ENCODE measurements around the gene CORO7.
"Not testable (repeated sequence)": the region's sequence is repeated elsewhere in the genome, so short reads cannot be mapped to it uniquely, and the experiment has no call there.

CORO7 gene

DNA sequence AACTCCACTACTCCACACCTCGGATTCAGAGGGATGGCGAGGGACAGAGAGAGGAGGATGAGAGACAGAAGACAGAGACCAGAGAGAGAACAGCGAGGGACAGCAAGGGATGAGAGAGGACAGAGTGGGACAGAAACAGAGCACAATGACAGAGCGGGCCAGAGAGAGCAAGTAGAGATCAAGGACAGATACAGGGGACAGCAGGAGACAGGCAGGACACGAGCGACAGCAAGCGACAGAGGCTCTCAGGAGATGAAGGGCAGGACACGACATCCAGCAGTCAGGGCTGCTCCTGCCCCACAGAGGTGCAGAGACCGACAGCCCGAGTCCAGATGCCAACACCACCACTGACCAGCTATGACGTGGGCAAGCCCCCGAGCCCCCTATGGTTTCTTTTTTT lies 14.9 kb downstream of the CORO7 start:
- no peak for DNase-seq (ENCODE audit: low spot score)

DNA sequence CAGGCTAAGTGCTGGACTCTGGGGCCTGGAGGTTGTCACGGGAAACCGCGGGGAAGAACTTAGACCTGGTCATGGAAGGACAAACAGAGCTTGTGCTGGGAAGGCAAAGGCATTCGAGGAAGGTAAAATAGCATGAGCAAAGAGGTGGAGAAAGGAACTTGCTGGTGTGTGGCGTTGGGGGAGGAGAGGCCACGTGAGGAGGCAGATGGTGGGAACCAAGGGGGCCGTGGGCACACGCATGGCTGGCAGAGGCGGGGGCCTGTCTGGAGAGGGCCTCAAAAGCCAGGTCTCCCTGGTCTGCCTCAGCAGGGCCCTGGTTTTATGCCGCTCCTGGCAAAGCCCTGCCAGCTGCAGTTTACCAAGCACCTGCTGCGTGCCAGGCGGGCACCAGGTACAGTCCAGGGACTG lies 15.3 kb downstream of the CORO7 start:
- DNase-seq (ENCODE audit: low spot score): no peak

DNA sequence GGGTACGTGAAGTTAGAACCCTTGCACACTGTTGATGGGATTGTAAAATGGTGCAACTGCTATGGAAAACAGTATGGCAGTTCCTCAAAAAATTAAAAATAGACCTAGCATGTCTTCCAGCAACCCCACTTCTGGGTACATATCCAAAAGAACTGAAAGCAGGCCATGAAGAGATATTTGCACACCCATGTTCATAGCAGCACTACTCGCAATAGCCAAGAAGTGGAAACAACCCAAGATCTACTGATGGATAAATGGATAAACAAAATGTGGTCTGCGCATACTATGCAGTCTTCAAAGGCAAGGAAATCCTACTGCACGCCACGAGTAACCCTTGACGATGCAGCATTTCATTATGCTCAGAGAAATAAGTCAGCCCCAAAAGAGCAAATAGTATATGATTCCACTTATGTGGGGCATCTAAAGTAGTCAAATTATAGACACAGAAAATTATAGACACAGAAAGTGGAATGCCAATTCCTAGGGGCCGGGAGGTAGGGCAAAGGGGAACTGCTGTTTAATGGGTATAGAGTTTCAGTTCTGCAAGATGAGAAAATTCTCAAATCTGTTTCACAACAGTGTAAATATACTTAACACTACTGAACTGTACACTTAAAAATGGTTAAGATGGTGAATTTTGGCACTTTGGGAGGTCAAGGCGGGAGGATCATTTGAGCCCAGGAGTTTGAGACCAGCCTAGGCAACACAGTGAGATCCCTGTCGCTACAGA lies 17.2 kb downstream of the CORO7 start:
- no peak for DNase-seq (ENCODE audit: low spot score)

DNA sequence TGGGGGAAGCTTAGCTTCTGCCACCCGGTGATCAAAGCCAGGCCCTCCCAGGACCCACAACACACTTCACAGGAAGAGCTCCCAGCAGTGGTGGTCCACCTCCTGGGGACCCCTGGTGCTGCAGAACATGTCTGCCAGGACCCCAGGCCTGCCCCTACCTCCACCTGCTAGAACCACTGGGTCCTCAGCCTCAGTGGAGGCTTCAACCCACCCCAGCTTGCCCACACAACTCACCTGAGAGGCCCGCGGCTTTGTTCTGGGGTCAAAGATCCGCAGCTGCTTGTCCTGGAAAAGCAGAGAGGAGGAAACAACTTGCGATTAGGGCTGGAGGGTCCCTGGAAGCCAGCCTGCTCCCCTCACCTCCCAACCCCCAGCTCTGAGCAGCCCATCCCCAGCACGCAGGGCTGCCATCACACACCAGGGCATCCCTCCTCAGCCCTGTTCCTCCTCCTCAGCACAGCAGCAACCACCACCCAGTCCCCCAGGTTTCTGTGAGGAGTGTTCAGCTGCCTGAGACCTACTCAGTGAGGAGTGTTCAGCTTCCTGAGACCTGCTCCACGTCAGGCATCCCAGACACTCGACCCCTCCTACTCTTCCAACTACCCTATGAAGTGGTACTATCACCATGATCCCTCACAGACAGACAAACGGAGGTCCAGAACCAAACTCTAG lies 21.2 kb downstream of the CORO7 start:
- no peak for DNase-seq (ENCODE audit: low spot score)

DNA sequence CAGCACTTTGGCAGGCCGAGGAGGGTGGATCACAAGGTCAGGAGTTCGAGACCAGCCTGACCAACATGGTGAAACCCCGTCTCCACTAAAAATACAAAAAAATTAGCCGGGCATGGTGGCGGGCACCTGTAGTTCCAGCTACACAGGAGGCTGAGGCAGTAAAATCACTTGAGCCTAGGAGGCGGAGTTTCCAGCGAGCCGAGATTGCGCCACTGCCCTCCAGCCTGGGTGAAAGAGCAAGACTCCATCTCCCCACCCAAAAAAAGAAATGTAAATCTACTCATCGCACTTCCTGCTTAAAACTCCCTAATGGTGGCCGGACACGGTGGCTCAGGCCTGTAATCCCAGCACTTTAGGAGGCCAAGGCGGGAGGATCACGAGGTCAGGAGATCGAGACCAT lies 22.5 kb downstream of the CORO7 start:
- not testable (repeated sequence) for DNase-seq (ENCODE audit: low spot score)

DNA sequence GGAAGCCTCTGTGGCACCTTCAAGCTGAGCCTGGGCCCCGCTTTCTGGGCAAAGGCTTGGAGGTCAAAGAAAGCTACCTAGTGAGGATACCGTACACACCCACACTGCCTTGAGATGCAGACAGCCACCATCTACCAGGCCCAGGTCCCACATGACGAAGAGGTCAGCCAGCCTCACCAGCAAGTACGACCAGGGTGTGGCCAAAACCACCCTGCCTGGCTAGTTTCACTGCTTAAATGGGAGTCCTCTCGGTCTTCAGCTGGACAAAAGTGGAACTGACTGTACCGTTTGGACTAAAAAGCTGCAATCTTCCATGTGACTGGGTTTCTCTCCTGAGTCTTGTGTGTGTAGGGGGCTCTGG lies 23.2 kb downstream of the CORO7 start:
- no peak for DNase-seq (ENCODE audit: low spot score)

DNA sequence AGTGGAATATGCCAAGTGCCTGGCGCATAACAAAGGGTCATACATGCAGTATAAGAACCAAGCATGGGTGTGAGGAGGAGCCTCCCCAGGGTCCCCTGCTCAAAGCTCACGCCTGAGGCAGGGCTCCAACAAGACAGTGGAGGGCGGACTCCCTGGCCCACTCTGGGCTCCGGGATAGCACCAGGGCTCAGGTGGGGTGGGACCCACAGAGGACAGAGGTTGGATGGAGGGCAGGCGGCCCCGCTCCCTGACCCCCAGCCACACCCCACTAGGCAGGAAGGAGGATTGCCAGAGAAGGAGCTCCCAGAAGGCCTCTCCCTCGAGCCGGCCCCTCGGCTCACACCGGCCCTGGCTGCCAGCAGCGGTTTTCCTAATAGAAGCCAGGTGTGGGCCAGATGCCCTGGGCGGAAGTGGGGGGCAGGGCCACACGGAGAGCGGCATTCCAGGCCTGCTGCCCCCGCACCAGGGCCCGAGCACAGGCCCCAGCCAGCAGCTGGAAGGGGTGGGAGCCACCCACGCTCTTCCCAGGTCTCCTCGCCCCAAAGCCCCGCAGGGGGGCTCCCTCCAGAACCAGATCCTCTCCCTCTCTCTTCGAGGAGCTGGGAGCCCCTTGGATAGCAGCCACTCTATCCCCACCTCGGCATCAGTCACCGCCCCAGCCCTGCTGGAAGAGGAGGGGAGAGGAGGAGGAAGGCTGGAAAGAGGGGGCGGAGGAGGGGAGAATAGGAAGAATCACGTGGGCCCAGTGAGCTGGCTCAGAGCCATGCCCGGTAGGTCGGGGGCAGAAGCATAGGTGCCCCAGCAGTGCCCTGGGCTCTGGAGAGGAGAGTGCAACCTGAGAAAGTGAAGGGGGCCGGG lies 23.8 kb downstream of the CORO7 start:
- DNase-seq (ENCODE audit: low spot score): no peak

DNA sequence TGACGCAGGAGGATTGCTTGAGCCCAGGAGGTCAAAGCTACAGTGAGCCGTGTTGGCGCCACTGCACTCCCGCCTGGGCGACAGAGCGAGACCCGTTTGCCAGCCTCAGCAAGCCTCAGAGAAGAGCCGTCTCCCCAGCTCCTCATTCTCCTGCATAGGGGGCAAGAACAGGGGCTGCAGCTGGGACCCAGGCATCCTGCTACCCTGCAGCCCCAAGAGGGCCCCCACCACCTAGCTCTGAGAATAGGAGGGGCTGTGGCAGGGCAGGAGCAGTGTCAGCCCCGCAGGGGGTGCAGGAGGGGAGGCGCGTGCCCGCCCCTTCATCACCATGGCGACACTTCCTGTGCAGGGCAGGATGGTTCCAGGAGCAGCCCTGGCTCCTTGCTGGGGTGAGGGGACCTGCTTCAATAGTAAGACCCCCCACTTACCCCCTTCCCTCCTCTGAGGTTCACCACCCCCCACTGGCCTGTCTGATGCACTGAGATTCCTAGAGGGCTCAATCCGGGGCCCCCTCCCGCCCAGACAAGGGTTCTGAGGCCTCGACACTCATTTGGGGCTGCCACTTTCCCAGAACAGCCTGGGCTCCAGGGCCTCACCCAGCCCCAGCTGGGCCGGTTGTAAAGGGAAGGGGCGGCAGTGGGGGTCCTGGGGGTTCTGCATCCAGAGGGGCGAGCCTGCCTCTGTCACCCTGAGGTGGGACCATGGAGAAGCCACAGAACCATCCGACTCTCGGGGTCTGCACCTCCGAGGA lies 24.6 kb downstream of the CORO7 start:
- DNase-seq (ENCODE audit: low spot score): no peak

DNA sequence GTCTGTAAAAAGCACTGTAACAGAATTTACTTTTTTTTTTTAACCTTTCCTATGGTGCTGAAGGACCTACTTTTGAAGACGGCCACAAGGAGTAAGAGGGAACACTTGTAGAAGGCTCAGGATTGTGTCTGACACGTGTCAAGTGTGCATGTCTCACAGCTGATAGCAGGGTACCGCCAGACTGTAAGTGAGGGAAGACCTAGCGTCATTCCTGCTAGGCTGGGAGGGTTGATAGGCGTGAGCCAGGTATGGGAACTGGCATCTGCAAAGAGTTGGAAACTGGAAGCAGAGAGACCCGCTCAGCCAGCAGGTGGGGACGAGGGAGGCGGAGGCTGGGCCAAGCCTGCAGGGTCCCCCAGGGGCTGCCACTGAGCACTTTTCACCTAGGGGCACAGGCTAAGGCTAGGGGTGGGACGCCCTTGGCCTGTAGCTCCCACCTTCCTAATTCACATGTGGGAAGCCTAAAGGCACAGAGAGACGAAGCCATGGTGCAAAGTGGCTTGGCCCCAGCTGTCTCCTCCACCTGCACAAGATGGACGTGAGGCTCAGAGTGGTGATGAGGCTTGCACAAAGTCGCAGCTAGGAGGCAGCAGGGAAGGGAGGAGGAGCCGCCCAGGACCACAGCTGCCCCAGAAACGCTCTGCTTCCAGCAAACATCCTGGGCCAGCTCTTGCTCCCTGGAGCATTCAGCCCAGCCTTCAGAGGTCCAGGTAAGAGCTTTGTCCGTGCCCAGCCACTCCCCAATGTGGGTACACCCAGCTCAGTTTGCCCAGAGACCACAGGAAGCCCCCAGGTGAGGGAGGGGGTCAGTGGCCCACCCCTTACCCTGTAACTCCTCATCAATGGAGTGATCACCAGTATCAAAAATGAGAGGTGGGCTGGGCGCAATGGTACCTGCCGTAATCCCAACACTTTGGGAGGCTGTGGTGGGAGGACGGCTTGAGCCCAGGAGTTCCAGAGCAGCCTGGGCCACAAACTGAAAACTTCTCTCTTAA lies 25.8 kb downstream of the CORO7 start:
- no peak for DNase-seq (ENCODE audit: low spot score)

DNA sequence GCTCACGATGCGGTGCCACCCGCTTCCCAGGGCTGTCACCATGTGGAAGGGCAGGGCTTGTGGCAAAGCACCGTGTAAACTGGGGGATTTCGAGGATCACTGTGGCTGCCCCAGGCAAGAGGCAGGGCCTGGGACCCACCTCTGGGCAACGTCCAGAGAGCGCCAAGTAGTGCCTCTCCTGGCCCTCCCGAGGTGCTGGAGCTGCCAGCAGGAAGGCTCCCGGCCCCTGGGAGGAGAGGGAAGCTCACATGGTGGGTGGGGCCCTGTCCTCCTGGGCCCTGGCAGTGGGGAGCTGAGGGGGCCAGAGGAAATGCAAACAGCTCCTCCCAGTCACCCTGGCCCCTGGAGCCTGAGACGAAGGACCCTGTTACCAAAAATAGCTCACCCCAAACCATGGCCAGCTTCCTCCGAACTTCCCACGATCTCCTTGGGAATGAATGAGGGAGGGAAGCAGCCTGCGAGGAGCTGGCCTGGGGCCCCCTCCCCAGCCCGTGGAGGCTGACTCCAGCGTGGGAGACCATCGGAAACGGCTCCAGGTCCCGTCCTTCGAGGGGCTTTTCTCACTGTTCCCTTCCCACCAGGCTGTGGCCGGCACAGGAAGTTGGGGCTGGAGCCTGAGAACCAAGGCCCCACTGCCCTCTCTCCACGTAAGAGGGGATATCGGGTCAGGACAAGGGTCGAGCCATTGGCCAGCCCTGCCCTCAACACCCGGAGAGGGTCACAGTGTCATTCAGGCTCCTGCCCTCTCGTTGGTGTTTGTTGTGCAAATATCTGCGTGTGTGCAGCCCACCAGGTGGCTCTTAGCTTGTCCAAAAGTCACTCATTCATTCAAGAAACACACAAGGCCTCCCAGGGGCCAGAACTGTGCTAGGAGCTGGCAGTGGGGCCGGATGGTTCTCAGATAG lies 27.1 kb downstream of the CORO7 start:
- no peak for DNase-seq (ENCODE audit: low spot score)

DNA sequence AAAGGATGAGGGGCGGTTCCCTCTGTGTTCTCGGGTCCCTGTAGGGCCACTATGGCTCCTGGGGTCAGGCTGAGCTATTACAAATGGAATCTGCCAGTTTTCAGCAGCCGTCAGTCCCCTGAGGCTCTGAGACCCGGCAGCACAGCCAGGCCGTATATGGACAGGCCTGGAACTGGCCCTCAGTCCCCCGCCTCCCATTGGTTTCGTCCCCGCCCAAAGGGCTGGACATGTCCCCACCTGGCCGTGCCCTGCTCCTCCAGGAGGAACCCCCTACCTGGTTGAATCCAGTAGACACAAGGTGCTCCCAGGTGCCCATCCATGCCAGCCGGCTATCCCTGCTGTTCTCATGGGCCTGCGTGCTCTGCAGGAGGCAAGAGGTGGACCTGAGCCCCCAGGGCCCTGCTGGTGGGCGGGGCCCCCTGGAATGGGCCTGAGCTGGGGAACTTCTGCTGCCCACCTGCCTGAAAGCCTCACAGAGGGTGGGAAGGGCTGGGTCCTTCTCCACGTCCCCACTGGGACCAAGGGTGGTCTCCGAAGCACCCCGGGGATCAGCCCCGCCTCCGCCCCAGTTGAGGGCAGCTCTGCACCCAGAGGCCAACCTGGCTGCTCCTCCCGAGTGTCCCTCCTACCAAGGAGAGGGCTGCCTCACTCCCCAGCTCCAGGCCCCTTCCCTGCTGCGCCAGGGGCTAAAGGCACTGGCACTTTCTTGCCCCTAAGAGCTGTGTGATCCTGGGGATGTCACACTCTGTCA lies 27.9 kb downstream of the CORO7 start:
- no peak for DNase-seq (ENCODE audit: low spot score)

DNA sequence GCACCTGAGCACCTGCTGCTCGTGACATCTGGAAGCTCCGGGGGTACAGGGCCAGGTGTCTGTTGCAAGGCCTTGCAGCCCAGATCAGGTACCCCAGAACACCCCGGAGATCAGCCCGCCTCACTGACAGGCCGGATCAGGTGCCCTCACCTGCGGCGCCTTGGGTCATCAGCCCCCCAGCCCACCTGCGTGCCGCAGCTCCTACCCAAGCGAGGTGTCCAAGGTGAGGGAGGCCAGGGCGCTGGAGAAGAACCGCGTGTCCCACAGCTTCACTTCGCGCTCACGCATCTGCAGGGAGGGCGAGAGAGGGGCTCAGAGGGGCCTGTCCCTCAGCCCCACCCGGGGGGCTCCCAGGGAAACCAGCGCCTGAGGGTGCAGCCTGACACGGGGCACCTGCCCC lies 28.6 kb downstream of the CORO7 start:
- DNase-seq (ENCODE audit: low spot score): no peak

DNA sequence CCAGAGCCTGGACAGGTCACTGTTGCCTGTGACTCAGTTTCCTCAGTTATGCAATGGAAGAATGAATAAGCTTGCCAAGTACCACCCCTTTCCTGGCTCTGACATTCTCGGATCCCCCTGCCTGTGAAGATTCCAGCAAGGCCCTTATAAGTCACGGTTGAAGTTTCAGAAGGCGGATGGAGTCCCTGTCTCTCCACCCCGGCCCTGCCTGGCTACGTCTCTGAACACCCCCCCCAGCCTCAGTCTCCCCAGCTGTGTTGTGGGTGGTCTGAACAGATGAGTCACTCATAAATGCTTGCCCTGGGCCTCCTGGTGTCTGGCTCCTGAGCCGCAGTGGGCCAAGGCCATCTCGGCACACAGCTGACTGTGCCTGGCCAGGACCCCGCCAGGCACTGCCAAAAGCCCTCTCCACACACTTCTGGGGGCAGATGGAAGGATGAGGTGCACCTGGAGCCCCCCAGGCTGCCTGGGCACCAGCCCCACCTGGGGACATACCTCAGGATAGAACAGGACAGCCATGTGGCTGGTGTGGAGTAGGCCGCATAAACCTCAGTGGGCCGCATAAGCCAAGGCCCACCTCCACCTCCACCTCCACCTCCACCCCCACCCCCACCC lies 29.3 kb downstream of the CORO7 start:
- DNase-seq (ENCODE audit: low spot score): no peak

DNA sequence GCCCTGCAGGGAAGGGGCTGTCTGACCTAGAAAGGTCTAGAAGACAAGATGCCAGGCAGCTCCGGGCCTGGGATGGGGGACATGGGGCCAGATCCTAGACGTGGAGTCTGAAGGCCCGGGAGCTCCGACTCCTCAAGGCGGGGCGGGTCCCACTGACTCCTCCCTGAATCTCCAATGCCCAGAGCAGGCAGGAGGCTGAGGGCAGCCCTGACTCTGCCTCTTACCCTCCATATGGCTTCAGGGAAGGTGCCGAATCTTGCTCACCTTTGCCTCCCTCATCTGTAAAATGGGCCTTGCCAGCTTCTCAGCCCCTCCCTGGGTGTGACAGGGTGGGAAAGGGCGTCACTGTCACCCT lies 30.0 kb downstream of the CORO7 start:
- no peak for DNase-seq (ENCODE audit: low spot score)

DNA sequence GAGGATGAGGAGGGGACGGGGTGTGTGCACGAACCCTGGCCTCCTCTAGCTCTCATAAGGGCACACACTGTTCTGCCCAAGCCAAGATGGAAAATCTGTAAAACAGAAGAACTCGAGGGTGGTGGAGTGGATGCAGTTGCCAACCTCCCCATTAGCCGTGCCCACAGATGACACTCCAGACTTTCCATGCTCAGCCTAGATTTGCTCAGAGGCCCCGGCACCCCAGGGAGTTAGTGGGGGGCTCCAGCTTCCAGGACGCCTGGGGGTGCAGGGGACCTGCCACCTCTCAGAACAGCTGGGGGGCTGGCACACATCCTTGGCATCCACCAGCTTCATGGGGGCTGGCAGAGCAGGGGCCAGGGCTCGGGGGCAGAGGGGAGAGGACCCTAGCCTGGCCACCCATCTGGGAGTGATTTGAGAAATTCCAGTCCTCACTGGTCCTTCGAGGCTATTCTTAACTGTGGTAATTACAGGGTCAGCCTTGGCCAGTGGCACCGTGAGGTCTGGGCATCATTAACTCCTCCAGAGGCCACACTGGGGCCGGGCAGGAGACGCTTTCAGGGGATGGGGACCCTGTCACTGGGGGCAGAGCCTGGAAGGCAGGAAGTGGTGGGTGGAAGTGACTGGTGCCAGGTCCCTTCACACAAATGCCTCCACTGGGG lies 30.5 kb downstream of the CORO7 start:
- DNase-seq (ENCODE audit: low spot score): no peak

DNA sequence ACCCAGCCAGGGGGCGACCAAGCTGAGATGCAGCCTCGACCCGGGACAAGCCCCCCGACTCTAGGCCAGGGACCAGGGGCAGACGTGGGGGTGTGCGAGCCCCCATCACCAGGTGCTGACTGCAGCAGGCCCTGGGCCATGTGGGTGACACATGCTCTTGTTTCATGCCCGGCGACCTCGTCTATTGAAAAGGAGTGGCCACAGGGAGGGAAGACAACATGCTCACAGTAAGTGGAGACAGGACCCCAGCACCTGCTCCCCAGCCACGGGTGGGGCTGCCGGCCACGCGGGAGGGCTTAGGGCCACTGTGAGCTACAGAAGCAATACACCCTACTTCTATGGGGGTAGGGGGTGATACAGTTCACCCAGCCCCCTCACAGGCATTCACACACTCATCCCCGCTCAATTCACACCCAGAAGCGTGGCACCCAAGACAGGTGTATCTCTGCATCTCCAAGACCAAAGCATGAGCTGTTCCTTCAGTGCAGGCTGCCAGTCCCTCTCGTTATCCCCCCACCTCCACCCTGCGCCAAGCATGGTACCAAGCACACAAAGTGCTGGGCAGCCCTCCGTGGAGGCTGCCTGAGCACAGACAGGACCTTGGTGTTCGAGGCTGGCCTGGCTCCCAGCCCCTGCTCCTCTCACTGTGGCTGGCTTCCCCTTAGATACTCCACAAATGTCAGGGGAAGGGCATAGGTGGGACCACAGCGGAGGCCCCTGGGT lies 31.2 kb downstream of the CORO7 start:
- no peak for DNase-seq (ENCODE audit: low spot score)

DNA sequence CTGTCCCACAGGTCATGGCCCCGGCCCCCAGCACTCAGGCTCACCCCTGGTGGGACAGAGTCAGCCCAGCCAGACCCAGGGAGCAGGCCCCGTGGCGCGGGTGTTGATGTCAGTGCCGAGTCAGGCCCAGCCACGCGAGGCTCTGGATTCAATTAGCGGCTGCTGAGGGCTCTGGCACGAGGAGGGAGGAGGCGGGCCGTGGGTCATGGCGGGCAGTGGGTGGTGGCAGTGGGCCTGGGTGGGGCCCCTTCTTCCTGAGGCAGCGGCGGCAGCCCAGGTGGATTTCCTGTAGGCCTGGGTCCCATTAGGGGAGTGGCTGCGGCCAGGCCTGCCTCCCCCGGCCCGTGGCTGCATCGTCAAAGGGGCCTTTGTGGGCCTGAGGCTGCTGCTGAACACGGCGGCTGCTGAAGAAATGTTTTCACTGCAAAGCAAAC lies 31.9 kb downstream of the CORO7 start:
- DNase-seq (ENCODE audit: low spot score): no peak
